Epidermal melanocyte (primary cell): ENCODE results near the gene HOXC10.

Experiments used
- DNase-seq: peaks from one replicate; pipeline ENCODE4 v3.0.0; 2011; ENCODE audit warnings: low spot score; ENCODE audit not compliant: insufficient read length

The HOXC10 gene

GRCh38 chr12:54015018-54015931 lies 30.3 kb downstream of the HOXC10 start:
- DNase-seq, result no peak

GRCh38 chr12:54016051-54016450 lies 31.1 kb downstream of the HOXC10 start:
- no peak for DNase-seq

DNA sequence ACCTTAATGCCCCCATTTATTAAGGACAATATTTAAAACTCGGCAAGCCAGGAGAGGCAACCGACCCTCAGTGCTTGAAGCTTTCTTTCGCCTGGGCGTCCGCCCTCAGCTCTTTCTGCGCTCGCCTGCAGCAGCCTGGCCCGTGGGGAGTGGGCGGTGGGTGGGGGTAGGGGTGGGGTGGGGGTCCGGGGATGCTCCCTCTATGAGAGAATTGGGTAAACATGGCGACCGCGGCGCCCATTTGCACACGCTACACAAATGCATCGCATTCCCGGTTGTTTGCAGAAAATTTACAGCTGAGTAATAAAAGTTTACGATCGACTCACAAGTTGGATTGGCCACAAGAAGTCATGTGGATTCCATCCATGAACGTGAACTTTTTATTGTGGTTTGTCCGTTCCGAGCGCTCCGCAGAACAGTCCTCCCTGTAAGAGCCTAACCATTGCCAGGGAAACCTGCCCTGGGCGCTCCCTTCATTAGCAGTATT lies 31.6 kb downstream of the HOXC10 start:
- DNase-seq, result peak; percentile 95

DNA sequence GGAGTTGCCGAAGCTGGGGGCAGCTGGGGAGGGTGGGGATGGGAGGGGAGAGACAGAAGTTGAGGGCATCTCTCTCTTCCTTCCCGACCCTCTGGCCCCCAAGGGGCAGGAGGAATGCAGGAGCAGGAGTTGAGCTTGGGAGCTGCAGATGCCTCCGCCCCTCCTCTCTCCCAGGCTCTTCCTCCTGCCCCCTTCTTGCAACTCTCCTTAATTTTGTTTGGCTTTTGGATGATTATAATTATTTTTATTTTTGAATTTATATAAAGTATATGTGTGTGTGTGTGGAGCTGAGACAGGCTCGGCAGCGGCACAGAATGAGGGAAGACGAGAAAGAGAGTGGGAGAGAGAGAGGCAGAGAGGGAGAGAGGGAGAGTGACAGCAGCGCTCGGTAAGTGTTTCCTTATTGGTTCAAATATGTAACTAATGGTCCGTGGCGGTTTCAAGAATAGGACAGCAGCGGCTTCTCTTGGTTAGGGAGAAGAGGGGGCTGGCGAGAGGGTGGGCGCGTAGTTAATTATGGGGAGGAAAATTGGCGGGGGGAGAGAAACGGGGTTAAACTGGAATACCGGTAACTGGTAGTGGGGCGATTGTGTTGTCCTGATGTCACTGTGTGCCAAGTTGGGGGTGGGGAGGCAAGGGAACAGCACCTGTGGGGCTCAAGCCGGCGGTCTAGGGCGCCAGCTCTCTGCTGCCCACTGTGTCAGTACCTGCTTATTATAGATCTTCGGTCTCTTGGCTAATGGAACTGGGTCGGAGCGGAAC lies 32.3 kb downstream of the HOXC10 start:
- DNase-seq, result no peak

GRCh38 chr12:54017878-54018467 lies 33.0 kb downstream of the HOXC10 start:
- peak; percentile 90 for DNase-seq

DNA sequence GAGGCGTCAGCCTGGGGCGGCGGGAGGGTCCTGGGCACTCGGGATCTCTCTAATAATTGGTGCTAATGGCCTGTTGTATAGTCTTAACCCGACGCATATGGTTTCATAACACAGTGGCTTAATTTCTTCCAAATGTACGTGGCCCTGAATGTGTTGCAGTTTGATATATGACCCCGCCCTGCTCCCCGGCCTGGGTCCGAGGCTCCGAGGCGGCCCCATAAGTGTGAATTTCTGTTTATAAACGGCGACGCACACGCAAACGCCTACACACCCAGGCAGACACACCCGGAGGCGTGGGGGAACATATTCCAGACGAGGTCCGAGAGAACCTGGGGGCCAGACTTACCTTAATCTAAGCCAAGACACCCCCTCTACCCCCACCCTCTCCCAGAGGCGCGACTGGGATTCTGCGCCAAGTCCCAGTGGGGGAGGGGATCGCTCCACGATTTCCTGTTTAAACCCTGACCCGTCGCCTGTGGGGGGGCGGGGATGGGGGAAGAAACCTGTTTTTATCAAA lies 33.6 kb downstream of the HOXC10 start:
- DNase-seq, result no peak

GRCh38 chr12:54019091-54019811 lies 34.3 kb downstream of the HOXC10 start:
- DNase-seq, result no peak

- no peak for DNase-seq
Measured at GRCh38 chr12:54019924-54020590, 35.1 kb downstream of the HOXC10 start.

DNA sequence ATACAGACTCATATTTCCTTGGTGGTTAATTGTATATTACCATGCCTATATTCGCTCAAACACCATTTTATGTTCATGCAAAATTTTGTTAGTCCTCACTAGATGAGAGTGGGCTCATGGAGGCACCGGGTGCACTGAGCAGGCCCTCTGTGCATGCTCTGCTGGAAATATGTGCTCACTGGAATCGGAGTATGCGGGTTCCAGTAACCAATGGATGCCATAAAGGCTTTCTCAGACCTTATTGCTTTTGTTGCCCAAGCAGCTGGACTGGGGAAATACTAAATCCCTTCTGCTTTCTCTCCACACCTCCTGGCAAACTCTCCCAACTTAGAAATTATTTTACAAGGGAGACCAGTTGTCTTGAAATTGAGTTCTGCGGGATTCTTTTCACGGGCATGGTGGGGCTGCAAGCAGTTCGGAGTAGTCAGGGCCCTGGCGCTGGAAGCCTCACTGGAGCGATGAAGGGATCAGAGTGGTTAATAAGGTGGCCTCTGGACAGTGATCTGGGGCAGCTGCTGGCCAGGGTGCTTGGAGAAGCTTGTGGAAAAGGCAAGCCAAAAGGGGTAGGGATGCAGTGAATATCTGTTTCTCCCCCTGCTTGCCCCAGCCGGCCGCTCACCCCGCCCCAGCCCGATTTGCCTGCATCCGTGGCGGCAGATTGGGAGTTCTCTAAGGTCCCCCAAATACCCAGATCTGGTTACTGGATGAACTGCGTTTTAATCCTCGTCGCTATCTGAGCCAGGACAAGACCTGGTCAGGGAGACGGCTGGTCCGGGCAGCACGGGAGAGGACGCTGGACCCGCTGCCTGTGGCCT lies 35.9 kb downstream of the HOXC10 start:
- no peak for DNase-seq

DNA sequence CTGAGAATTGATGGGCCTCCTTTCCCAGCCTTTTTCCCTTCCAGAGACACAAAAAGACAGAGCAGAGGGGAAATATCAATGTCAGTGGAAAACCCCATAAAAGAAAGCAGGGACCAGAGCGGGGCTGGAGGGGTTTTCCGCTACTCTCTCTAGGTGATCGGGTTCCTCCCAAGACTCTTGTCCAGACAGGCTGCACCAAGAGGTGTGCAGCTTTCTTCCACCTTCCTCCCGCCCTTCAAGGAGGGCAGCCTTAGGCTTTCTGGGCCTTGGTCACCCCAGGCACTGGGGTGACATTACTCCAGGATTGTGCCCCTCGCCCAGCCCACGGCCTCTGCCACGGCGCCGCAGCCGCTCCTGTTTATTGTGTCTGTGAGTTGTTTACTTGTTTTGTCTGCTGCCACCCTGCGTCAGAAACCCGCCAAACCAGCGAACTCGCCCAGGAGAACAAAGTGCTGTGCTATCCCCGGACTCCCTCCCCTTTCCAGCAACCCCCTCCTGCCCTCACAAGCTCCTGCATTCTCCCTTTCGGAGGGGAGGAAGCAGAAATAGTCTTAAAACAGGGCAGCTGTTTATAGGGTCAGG lies 36.6 kb downstream of the HOXC10 start:
- DNase-seq, result no peak

GRCh38 chr12:54022960-54023884 lies 38.3 kb downstream of the HOXC10 start:
- no peak for DNase-seq

GRCh38 chr12:54024127-54024526 lies 39.2 kb downstream of the HOXC10 start:
- no peak for DNase-seq

DNA sequence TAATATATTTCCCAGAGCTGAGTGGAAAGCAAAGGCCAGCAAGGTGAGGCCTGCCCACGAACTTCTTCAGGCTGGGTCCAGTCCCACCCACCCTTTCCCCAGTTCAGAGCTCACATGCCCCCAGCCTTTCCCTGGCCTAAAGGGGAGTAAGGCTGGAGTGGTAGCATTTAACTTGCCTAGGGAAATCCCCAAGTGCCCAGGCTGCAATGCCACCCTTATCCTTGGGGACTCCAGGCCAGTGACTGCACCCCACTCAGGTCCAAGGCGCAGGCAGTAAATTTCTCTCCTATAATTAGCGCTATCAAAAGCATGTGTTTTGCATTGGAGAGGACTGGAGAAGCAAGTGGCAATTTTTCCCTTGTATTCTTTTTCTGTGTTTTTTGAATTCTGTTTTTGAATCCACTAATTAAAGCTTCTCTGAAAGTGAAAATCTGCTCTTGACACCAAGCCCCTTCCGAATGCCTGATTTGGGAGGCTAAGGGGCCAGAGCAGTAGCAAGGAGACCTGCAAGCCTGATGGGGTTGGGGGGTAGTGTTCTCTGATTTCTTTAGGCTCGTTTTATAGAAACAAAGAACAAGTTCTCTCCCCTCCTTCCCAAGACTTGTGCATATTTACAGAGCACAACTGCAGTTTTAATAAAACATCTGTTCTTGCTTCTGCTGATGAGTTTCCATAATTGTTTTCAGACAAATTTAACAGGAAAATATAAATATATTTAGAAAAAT lies 39.8 kb downstream of the HOXC10 start:
- DNase-seq, result no peak

- no peak for DNase-seq
Measured at GRCh38 chr12:54025499-54026405, 40.8 kb downstream of the HOXC10 start.

GRCh38 chr12:54026640-54027441 lies 41.9 kb downstream of the HOXC10 start:
- DNase-seq, result no peak

DNA sequence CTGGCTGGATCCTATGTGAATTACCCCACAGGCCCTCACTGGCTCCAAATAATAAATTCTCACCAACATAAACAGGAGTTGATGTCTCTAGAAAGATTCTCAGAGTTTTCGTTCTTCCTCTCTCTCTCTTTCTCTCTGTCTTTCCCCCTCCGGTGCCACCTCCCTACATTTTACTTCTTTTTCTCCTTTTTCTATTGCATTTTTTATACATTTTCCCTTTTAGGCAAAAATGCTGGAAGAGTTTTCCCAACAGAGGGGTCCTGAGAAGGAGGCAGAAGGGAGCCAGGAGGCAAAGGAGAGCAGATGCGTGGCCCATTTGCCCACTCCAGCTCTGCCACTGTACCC lies 42.5 kb downstream of the HOXC10 start:
- DNase-seq, result no peak
